Measurements from ENCODE around the gene RHOH. TPM values are rescaled to one million over a fixed set of nuclear protein-coding genes. Genes with fewer than 3 reads are reported as not detected.

The RHOH gene
- total and polyA plus RNA-seq, 10 of the 15 experiments (the other 5 are each of a cell fraction or from before 2014, with no cell fraction given), result 46.5 to 120 (median 57.9) TPM

DNA sequence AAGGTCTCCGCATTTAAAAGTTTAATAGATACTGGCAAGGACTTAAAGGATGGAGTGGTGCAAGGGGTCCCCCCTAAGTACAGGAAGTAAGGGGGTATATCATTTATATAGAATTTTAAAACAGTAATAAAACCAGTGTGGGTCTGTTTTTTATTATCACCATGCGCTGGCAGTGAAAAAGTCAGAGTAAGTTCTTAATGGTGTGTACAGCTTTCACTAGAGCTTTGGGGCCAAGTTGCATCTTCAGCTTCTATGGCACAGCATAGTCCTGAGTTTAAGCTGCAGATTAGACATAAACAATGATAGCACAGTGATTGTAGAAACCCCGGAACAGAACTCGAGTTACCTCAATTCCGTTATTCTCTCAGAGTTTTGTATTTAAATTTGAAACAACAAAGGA, 27.6 kb downstream of the RHOH start (continued):
- no peak for TF ChIP-seq CTCF (IDR thresholded peaks at IDR 0.05 in 2 of 3, conservative IDR thresholded peaks at IDR 0.05 in 1 of 3; ENCODE audit: control insufficient read depth in 2 of 3, extremely low read depth in 1 of 3, insufficient read depth in 1 of 3, low read depth in 3 of 3, low read length in 3 of 3)

GRCh38 chr4:40225497-40225896, 28.7 kb downstream of the RHOH start:
- Histone ChIP-seq H3K27ac (ENCODE audit: control insufficient read depth, insufficient read depth) (peak overlapping the region; percentile 57), H3K27me3 (replicated peaks in 1 of 2; ENCODE audit: control insufficient read depth in 2 of 2, insufficient read depth in 2 of 2, low read length in 1 of 2) (no peaks in the 10 kb centered on the region), H3K4me3 (no peak overlapping the region; the same call in 1 of the 2 replicates), H3K4me2 (ENCODE audit: control insufficient read depth, insufficient read depth) (peak overlapping the region; percentile 76), H3K4me1 (ENCODE audit: control insufficient read depth, insufficient read depth, low read length) (peaks cover 36% of the 10 kb centered on the region), H4K20me1 (ENCODE audit: control insufficient read depth, insufficient read depth) (no peaks in the 10 kb centered on the region), H3K9me3 (replicated peaks; ENCODE audit: control insufficient read depth, insufficient read depth, low read length) (peaks cover 7% of the 10 kb centered on the region; the same call in 2 of the 3 replicates), H3K79me2 (ENCODE audit: control insufficient read depth, insufficient read depth, low read length) (peaks cover 94% of the 10 kb centered on the region), H3K36me3 (ENCODE audit: control insufficient read depth in 2 of 2, insufficient read depth in 2 of 2, low read length in 1 of 2) (peaks cover 6 to 32% of the 10 kb centered on the region in 2 experiments), H3K9ac (ENCODE audit: control insufficient read depth, insufficient read depth, low read length) (no peak overlapping the region), H2AFZ (ENCODE audit: control insufficient read depth, low read depth, low read length) (no peak overlapping the region)
- TSS peak; percentile 8 for BruUV-seq (replicated peaks)
- DNase-seq (ENCODE audit: low read depth, low spot score) (no peak), ATAC-seq (peak; percentile 2; the same call in 1 of the 3 replicates), FAIRE-seq (no peak)
- 83% methylated on average over 5 of the region's 5 CpGs for WGBS (ENCODE audit: insufficient coverage, insufficient replicate concordance, low lambda C conversion rate, missing lambda C conversion rate)
- CTCF ChIA-PET, result interaction anchor here (1.2 to 1.7 kb wide), 3 partner anchors 10 to 100 kb away, joined by 5 read pairs; no protein-coding TSS in a partner anchor
- POLR2A ChIA-PET, result interaction anchor here (1.3 to 2.9 kb wide), 7 partner anchors 12 to 85 kb away, joined by 3 to 13 read pairs (median 8); no protein-coding TSS in a partner anchor
- intact Hi-C loops (cut with micrococcal nuclease; ENCODE audit: unreplicated experiment) (loop anchor here (5.0 kb wide), 1 partner anchor 168 kb away; the partner anchor contains the start of gene N4BP2), in situ Hi-C loops (cut with MboI) (no loop called here)
- SMC1A ChIA-PET (ENCODE audit: uncharacterized antibody, unreplicated experiment), result interaction anchor here (0.6 to 9.4 kb wide), 5 partner anchors 16 to 83 kb away, joined by 4 to 160 read pairs (median 20); no protein-coding TSS in a partner anchor
- TF ChIP-seq SPI1 (IDR thresholded peaks at IDR 0.05; ENCODE audit: borderline replicate concordance, insufficient read depth, low read depth, low read length) (no peak), POLR2AphosphoS5 (IDR thresholded peaks at IDR 0.05; ENCODE audit: low read length) (0 out of 2 replicates have a peak, but pooled peaks have one; percentile 50)
- TF ChIP-seq, protein P1, sequence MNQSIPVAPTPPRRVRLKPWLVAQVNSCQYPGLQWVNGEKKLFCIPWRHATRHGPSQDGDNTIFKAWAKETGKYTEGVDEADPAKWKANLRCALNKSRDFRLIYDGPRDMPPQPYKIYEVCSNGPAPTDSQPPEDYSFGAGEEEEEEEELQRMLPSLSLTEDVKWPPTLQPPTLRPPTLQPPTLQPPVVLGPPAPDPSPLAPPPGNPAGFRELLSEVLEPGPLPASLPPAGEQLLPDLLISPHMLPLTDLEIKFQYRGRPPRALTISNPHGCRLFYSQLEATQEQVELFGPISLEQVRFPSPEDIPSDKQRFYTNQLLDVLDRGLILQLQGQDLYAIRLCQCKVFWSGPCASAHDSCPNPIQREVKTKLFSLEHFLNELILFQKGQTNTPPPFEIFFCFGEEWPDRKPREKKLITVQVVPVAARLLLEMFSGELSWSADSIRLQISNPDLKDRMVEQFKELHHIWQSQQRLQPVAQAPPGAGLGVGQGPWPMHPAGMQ (IDR thresholded peaks at IDR 0.05; ENCODE audit: borderline replicate concordance), result no peak
- RAD21 ChIA-PET (ENCODE audit: unreplicated experiment), result interaction anchor here (0.6 to 6.2 kb wide), 4 partner anchors 19 to 786 kb away, joined by 3 to 56 read pairs (median 30); no protein-coding TSS in a partner anchor

Data from GM12878 (cell line).